BE2C (cell line): ENCODE data around the gene KRT4.

ENCODE experiments used
- DNase-seq: peaks from one replicate; pipeline ENCODE4 v3.0.0-alpha.2; 2020
- H3K27me3 ChIP-seq: fragments of 250-450 bp; sonication (Bioruptor Pico); 2 replicates; pipeline ENCODE4 v1.5.1; 2020; ENCODE audit warnings: mild to moderate bottlenecking
- H3K36me3 ChIP-seq: fragments of 250-450 bp; sonication (Bioruptor Pico); 2 replicates; pipeline ENCODE4 v1.5.1; 2020; ENCODE audit warnings: mild to moderate bottlenecking
- H3K4me1 ChIP-seq: fragments of 250-450 bp; sonication (Bioruptor Pico); 2 replicates; pipeline ENCODE4 v1.5.1; 2020
- H3K4me3 ChIP-seq: 2 replicates; pipeline ENCODE4 v1.5.1; 2011; ENCODE audit warnings: low read depth, low read length
- H3K9me3 ChIP-seq: fragments of 250-450 bp; sonication (Bioruptor Pico); 2 replicates; pipeline ENCODE4 v1.5.1; 2020
- TF ChIP-seq, protein P1 (sequence below): IDR thresholded peaks from 2 replicates; pipeline ENCODE4 v1.5.1; 2012; ENCODE audit warnings: mild to moderate bottlenecking, low read depth, low read length

KRT4 gene

DNA sequence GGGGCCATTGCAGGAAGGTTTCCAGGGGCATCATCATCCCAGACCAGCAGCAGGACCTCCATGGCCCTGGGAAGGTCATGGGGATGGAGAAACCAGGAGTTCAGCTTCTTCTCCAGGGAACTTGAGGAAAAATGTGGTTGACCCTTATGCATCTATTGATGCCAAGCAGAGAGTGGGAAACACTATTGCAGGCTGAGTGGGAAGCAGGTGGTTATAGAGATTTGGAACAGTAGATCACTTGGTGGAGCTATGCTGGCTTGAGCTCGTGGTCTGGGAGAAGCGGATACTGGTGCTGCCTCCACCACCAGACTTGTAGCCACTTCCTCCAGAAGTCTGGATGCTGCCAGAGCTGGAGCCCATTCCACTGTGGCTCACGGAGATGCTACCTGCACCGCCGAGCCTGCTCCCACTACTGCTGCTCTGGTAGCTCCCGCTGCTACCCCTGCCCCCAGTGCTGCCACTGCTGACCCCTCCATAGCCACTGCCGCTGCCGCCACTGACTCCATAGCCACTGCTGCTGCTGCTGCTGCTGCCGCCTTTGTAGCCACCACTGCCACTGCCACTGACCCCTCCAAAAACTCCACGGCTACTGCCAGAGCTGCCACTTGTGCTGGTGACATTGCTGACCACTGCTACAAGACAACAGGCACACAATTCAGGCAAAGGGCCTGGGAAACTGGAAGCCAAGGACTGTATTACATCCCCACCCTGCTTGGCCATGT lies 45.3 kb downstream of the KRT4 start:
- Histone ChIP-seq H3K4me1 (no peaks in the 10 kb centered on the region), H3K27me3 (no peaks in the 10 kb centered on the region), H3K9me3 (no peaks in the 10 kb centered on the region), H3K4me3 (no peak overlapping the region), H3K36me3 (no peaks in the 10 kb centered on the region)
- TF ChIP-seq, protein P1, sequence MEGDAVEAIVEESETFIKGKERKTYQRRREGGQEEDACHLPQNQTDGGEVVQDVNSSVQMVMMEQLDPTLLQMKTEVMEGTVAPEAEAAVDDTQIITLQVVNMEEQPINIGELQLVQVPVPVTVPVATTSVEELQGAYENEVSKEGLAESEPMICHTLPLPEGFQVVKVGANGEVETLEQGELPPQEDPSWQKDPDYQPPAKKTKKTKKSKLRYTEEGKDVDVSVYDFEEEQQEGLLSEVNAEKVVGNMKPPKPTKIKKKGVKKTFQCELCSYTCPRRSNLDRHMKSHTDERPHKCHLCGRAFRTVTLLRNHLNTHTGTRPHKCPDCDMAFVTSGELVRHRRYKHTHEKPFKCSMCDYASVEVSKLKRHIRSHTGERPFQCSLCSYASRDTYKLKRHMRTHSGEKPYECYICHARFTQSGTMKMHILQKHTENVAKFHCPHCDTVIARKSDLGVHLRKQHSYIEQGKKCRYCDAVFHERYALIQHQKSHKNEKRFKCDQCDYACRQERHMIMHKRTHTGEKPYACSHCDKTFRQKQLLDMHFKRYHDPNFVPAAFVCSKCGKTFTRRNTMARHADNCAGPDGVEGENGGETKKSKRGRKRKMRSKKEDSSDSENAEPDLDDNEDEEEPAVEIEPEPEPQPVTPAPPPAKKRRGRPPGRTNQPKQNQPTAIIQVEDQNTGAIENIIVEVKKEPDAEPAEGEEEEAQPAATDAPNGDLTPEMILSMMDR = no peak
- no peak for DNase-seq

DNA sequence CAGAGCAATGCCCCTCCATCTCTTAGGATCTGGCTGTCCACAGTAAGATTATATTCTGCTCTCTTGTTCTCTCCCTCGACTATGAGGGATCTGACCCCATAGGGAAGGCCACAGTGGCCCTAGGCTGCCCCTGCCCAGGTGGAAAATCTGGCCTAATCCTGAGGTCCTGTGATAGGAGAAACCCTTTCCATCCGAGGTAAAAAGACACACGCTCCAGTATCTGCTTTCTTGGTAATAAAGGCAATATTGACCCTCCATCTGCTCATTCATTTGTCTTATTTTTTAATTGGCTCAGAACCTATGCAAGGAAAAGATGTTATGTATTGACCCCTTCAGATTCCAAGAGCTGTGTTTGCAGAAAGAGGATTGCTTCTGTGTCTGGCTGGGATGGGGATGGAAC lies 46.5 kb downstream of the KRT4 start:
- H3K4me3 ChIP-seq = no peak overlapping the region
- H3K4me1 ChIP-seq = no peaks in the 10 kb centered on the region
- DNase-seq = no peak
- no peaks in the 10 kb centered on the region for H3K36me3 ChIP-seq
- H3K27me3 ChIP-seq = no peaks in the 10 kb centered on the region
- TF ChIP-seq, protein P1 = no peak
- H3K9me3 ChIP-seq = no peaks in the 10 kb centered on the region

DNA sequence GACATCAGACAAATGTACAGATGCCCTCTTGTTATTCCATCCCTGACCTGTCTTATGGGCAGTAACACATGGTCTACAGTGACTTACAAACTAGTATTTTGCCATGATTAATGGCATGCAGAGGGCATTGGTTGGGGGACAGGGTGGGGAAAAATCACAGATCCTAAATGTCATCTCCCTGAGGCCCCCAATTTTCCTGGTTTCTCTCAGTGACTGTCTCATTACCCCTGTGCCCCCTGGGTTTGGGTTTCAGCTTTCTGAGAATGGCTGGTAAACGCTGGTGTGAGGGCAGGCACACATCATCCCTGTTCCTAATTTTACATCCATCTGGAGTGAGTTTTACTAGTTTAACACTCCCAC lies 46.9 kb downstream of the KRT4 start:
- H3K4me3 ChIP-seq = no peak overlapping the region
- H3K36me3 ChIP-seq = no peaks in the 10 kb centered on the region
- no peaks in the 10 kb centered on the region for H3K9me3 ChIP-seq
- TF ChIP-seq, protein P1 = no peak
- no peaks in the 10 kb centered on the region for H3K4me1 ChIP-seq
- no peaks in the 10 kb centered on the region for H3K27me3 ChIP-seq
- no peak for DNase-seq

DNA sequence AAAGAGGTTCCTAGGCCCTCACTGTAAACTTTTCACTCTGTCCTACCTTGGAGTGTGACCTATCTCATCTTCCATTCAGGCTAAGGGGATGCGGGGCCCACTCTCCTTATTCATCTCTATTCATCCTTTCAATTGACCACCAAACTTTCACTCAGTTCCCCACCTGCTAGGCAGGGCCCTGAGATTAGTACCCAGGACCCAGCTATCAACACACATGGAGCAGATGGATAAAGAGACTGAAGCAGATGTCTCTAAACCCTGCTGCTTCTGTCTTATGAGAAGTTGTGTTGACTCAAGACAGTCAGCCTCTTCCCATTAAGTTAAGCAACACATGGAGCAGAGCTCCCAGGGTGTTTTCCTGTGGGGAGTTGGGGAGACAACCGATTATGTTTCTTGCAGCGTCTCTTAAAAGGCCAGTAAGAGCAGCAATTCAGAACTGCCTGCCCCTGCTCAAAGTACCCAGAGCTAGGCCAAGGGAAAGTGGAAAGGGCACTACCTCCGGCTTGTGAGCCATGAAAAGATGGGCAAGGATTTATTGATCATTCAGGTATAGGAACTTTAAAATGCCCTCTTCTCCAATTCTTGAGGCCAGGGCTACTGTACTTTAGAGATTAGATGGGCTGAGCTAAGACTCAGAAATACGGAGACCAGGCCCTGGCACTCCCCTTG lies 47.4 kb downstream of the KRT4 start:
- Histone ChIP-seq H3K4me3 (no peak overlapping the region), H3K27me3 (no peaks in the 10 kb centered on the region), H3K4me1 (no peaks in the 10 kb centered on the region), H3K9me3 (no peaks in the 10 kb centered on the region), H3K36me3 (no peaks in the 10 kb centered on the region)
- TF ChIP-seq, protein P1 = no peak
- DNase-seq = no peak

DNA sequence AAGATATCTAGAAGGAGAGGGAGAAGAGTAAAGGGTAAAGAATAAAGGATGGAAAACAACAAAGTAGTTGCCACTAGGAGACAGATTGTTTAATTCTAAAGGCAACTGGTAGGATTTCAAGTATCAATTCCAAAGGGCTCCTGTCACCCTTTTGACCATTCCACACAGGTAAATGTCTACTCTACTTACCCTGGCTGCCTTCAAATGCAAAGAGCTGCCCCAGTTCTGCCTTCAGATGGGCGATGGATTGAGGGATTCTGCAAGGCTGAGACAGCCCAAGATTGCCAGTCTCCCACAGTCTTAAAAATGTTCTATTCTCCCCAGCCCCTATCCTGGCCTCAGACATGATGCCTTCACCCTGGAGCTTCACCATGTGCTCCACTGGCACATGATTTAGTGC lies 48.2 kb downstream of the KRT4 start:
- Histone ChIP-seq H3K4me1 (no peaks in the 10 kb centered on the region), H3K36me3 (no peaks in the 10 kb centered on the region), H3K9me3 (no peaks in the 10 kb centered on the region), H3K27me3 (no peaks in the 10 kb centered on the region), H3K4me3 (no peak overlapping the region)
- DNase-seq = no peak
- TF ChIP-seq, protein P1 = no peak

DNA sequence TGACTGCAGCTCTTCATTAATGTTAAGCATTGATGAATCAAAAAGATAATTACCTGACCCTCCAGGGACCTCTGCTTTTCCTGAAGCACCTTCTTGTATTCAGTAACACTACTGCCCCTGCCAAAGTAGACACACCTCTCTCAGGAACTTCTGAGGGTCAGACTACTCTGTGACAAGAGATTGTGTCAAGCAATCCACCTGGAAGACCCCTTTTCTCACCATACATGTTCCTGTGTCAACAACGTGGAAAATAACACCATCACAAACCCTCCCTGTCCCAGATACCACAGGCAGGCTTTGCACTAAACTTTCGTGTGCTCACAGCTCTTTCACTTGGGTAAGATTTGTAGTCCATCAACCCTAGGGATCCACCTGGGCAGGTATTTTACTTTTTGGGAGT lies 49.9 kb downstream of the KRT4 start:
- no peaks in the 10 kb centered on the region for H3K4me1 ChIP-seq
- H3K9me3 ChIP-seq = no peaks in the 10 kb centered on the region
- H3K27me3 ChIP-seq = no peaks in the 10 kb centered on the region
- no peaks in the 10 kb centered on the region for H3K36me3 ChIP-seq
- H3K4me3 ChIP-seq = no peak overlapping the region
- no peak for DNase-seq
- TF ChIP-seq, protein P1 = no peak
